GM19025 (cell line): ENCODE results near the gene CCDC158.
"Not testable (repeated sequence)": the region's sequence is repeated elsewhere in the genome, so short reads cannot be mapped to it uniquely, and the experiment has no call there.

Experiments used
- ATAC-seq: cut with Tn5 transposase; IDR thresholded peaks from one replicate; pipeline ENCODE4 v1.9.1; 2021; ENCODE audit warnings: mild to moderate bottlenecking, low read depth, moderate library complexity; ENCODE audit not compliant: unreplicated experiment

CCDC158 gene

GRCh38 chr4:76374798-76375197 lies 46.1 kb downstream of the CCDC158 start:
- no peak for ATAC-seq

- no peak for ATAC-seq
Observed at GRCh38 chr4:76373919-76374552, 46.9 kb downstream of the CCDC158 start.

- ATAC-seq = no peak
Observed at GRCh38 chr4:76366737-76367136, 54.2 kb downstream of the CCDC158 start.

- ATAC-seq = no peak
Observed at GRCh38 chr4:76365636-76366035, 55.3 kb downstream of the CCDC158 start.

- no peak for ATAC-seq
Observed at GRCh38 chr4:76364763-76365162, 56.2 kb downstream of the CCDC158 start.

- ATAC-seq = no peak
Observed at GRCh38 chr4:76363556-76364290, 57.2 kb downstream of the CCDC158 start.

GRCh38 chr4:76361689-76362412 lies 59.1 kb downstream of the CCDC158 start:
- ATAC-seq = no peak

- not testable (repeated sequence) for ATAC-seq
Observed at GRCh38 chr4:76359881-76360466, 61.0 kb downstream of the CCDC158 start.

GRCh38 chr4:76357981-76358380 lies 63.0 kb downstream of the CCDC158 start:
- no peak for ATAC-seq

- no peak for ATAC-seq
Observed at GRCh38 chr4:76354517-76355473, 66.1 kb downstream of the CCDC158 start.

GRCh38 chr4:76342803-76343202 lies 78.1 kb downstream of the CCDC158 start:
- no peak for ATAC-seq

GRCh38 chr4:76342191-76342590 lies 78.8 kb downstream of the CCDC158 start:
- no peak for ATAC-seq

GRCh38 chr4:76341063-76341462 lies 79.9 kb downstream of the CCDC158 start:
- ATAC-seq = no peak

- no peak for ATAC-seq
Observed at GRCh38 chr4:76339364-76339763, 81.6 kb downstream of the CCDC158 start.

- no peak for ATAC-seq
Observed at GRCh38 chr4:76334885-76335284, 86.1 kb downstream of the CCDC158 start.

- no peak for ATAC-seq
Observed at GRCh38 chr4:76326515-76326914, 94.4 kb downstream of the CCDC158 start.

GRCh38 chr4:76325072-76325471 lies 95.9 kb downstream of the CCDC158 start:
- ATAC-seq = no peak

GRCh38 chr4:76322236-76322635 lies 98.7 kb downstream of the CCDC158 start:
- ATAC-seq = no peak

GRCh38 chr4:76316131-76316530 lies 104.8 kb downstream of the CCDC158 start:
- no peak for ATAC-seq
